ENCODE data around the gene PAMR1.

The PAMR1 gene

DNA sequence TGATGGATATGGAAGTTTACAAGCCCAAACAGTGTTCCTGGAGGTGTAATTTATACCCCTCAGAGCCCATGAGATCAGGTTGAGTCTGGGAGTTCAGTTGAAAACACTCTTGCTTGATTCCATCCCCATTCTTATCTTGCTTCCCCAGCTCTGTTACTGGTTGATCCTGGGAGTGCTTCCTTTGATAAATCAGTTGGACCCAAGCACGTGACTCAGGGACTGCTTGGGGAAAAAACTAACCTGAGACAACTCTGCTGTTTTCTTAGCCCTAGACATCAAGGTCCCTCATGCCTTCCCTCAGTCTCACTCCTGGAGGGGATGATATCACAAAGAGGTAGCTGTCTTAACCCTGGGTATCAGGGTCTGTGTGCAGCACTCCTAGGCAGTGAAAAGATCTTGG is 71.1 kb downstream of the PAMR1 start:
- DNase-seq (ENCODE audit: low read depth) = no peak

DNA sequence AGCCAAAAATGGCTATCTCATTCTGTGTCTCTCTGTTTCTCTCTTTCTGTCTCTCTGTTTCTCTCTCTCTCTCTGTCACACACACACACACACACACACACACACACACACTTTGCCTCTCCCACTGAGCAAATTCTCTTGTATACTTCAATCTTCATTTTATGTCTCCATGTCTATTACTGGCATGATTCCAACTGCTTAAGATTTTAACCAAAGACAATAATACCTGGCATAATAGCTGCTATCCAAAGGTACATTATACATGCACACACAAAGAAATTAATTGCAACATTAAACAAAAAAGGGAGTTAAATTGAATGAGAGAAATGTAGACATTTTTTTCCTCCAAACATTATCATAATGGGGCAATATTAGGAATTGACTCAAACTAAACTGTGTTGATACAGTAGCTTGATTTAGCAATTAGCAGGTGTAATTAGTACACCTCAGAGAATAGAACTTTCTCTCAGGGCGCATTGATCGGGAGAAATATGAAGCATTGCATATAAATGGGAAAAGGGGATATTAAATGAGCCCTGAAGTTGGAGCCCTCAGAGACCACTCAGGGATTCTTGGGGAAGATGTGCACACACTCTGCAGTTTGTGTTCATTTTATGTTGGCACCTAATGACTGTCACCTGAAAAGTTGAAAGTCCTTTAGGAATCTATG is 88.7 kb downstream of the PAMR1 start:
- DNase-seq (ENCODE audit: low read depth) = no peak

DNA sequence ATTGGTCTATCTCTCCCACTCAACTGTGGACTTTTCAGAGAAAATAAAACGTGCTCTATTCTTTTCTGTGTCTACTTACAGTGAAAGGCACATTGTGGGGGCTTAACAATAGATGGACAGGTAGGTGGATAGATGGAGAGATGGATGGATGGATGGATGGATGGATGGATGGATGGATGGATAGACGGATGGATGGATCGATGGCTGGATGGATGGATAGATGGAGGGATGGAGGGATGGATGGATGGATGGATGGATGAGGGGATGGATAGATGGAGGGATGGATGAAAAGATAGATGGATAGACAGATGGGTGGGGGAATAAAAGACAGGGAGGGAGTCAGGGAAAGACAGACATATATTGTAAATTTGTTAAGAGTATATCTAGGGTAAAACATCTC is 91.8 kb downstream of the PAMR1 start:
- DNase-seq (ENCODE audit: low read depth) = no peak

DNA sequence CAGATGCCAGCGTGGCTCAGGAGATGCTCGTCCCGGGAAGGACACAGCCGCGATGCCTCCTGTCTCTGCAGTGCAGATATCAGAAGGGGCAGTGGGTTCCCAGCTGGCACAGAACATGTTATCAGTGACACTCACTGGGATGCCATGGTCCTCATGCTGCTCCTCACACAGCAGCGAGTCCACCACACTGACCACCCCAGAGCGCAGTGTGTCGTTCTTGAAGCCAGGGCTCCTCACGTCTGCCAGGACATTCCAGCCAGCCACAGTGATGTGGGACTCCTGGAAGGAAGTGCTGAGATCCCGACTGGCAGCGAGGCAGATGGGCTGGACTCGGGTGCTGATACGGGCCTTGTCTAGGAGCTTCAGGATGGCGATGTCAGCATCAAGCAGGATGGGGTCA is 93.0 kb downstream of the PAMR1 start:
- no peak for DNase-seq (ENCODE audit: low read depth)

DNA sequence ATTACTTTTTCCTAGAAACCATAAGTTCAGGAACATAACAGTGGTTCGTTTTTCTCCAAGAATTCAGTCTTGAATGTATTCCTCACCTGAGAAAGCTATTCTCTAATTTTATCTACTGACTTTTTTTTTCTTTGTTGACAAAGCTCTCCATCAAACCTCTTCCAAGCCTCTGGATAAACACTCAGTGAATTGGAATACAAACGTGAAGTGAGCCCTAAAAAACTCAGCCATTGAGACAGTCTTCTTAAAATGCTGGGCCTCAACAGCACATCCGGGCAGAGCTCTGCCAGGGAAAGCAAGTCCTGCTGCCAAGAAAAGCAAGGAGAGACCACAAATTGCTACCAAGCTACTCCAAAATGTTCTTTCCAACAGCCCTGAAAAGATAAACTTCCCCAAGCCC is 98.3 kb downstream of the PAMR1 start:
- no peak for DNase-seq (ENCODE audit: low read depth)

DNA sequence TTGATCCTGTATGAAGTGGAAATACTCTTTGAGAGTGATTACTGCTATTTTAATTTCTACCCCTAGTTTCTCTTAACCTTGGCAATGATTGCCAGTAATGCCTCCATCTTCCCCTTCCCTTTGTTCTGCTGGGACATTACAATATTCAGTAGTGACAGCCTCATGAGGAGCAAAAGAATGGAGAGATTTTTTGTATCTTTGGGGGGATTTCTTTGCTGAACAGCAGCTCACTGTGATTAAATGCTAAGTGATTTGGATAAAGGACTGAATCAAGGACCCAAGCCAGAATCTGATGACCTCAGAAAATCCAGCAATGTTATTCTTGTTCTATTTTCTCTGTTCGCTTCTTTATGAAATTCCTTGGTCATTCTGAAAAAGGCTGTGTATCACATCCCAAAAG is 99.1 kb downstream of the PAMR1 start:
- no peak for DNase-seq (ENCODE audit: low read depth)

DNA sequence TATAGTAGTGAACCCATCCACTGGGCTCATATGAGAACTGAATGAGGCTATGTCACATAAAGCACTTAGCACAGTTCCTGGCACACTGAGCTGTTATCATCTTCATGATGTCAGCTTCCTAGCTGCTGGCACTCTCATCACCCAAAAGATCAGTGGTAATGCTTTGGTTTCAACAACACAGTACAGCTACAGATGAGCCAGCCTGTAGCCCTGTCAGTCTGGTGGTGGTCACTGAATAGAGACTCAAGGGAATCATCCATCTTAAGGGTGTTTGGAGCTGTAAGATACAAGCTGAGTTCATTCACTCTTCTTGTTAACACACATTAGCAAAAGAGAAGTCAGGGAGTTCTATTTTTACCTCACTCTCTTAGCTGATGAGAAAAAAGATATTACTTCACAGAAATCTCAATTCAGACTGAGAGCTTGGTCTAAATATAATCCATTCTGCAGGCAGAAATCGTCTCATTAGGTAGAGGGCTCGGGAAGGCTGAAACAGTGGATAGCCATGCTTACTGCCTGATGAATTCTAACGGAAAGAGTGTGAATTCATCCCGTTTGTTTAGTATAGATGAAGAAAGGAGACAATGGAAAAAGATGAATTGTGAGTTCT is 99.7 kb downstream of the PAMR1 start:
- DNase-seq (ENCODE audit: low read depth) = no peak

DNA sequence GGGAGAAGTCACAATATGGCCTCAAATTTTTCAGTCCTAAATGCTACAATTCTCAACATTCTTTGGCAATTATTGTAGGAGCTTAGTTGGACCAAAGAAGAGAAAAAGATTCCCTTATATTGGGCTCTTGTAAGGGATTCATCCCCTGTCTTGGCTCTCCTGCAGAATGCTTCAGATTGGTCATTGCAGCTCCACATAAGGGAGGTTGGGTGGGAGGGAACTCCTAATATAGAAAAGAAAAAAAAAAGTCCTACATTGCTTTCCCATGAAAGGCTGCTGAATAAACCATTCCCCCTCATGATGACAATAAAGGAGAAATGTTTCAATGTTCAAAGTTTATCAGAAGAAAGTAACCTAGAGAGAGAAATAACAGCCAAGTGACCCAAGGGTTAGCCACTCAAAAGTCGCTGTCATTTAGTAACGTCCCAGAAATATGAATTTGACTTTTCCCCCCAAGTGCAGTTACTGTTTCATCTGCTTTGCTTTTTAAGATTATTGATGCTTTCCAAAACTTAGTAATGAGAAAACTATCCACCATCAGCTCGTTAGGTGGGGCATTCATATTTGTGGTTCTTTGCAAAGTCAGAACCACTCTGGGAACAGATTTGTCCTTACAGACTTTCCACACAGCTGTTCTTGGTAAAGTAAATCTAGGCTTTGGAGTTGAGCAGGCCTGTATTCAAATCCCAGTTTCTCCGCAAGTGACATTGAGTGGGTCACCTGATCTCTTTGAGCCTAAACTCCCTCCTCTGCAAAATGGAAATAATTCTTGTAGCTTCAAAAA is 101.1 kb downstream of the PAMR1 start:
- DNase-seq (ENCODE audit: low read depth) = no peak

DNA sequence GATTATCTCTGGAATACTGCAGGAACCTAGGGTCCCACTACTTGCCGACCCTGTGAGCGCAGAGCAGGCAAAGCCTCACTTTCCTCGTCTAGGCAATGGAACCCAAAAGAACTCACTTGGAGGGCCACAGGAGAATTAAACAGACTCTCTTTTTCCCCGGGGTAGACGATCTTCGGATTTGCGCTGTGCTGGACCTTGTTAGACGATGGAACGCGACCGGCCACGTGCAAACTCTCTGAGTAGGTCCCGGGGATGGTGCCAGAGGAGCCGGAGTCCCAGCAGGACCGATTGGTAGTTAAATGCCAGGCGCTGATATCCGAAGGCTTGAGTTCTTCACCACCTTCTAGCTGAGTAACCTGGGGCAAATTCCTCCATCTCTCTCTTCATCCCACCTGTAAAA is 105.0 kb downstream of the PAMR1 start:
- no peak for DNase-seq (ENCODE audit: low read depth)

DNA sequence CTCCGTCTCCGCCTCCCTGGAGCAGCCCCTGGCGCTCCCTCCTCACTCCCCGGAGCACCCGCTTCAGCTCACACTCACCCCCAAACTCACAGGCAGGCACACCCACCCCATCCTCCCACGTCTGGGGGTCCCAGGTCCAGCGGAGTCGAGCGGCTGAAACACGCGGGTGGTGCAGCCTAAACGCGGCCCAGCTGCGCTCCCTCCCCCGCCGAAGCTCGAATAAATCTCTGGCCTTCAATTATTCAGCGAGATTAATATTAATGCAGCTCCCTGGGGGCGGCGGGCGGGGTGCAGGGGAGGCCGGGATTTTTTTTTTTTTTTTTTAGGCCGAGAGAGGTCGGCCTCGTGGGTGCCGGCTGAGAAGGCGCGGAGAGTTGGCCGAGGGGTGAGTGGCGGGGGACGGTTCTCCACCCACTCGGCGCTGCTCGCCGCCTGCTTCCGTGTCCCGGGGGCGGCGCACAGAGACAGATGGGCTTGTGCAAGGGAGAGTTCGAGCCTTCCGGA is 105.5 kb downstream of the PAMR1 start:
- no peak for DNase-seq (ENCODE audit: low read depth)

DNA sequence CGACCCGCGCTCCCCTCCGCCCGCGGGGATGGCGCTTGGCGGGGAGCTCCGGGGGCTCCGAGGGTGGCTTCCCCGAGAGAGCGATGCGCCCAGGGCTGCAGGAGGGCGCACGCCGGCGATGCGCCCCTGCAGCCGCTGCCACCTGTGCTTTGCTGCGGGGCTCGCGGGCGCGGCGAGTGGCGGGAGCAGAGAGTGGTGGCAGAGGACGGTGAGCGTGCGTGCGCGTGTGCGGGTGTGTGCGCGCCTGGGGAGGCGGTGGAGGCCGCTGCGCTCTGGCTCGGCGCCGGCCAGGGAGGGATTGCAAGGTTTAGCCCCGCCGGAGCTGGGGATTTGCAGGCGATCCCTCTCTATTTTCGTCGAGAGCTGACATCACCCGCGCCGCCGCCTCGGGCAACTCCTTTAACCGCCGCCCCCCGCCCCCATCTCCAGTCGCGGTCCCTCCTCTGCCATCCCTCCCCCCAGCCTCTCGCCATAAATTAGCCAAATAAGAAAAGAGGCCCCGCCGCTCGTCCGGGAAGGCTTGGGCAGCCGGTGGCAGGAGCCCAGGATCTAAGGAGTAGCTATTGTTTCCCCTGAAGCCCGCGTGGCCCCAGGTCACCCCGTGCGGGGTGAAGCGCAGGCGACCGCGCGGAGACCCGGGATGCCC is 106.1 kb downstream of the PAMR1 start, which contains the start of gene SLC1A2:
TSS of gene SLC1A2 (minus strand) at position 375 of the 646 bp plus-strand sequence. CDS start 592 bp downstream, outside the sequence.
- no peak for DNase-seq (ENCODE audit: low read depth)

DNA sequence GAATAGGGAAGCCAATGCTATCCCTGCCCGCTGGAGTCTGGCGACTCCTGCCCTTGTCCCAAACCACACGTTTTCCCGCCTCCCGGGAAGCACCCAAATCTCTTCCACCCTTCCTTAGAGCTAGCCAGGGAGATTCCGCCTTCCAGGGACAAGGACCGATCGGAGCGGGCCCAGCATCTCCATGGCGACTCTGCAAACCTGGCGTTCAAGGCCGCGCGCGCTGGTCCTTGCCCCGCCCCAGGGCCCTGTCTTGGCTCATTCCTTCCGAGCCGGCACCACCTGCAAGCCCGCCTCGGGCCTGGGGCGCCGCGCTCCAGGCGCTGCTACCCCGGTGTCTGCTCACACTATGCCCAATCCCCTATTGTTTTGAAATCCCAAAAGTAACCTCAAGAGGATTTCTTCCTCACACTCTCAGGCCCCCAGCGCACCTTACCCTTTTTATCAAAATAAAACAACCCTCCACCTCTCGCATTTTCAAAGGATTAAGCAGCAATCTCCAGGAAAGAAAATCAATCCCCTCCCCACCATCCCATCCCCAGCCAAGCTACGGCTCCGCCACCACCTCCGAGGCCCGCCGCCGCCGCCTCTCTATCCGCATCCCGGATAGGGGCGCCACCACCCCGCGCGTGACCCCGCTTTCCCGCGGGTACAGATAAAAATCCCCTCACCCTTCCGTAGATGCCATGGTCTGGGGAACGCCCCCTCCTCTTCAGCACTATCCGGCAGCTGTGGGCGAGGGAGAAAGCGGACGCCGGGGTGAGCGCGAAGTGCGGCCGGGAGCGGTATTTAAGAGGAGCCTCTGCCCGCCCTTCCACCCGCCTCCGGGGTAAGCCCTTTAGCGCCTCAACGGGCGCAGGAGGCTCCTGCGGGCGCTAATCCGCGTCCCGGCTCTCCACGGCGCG is 106.9 kb downstream of the PAMR1 start:
- no peak for DNase-seq (ENCODE audit: low read depth)

DNA sequence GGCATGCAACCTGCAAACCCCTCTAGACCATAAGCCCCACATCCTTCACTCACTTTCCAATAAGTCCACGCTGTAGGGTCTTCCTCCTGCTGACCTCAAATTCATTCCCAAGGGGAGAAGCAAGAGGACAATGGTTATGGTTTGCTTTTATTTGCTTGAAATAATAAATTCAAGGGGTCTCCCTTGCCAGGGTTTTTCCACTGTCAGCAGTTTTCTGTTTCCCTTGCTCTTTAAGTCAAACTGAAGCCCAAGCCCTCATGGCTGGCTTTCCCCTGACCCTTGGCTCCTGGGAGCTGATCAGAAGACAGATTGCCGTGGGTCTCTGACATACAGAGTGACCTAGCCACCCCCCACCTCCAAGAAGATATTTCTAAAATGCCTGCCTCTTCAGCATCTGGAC is 109.9 kb downstream of the PAMR1 start:
- DNase-seq (ENCODE audit: low read depth) = no peak

DNA sequence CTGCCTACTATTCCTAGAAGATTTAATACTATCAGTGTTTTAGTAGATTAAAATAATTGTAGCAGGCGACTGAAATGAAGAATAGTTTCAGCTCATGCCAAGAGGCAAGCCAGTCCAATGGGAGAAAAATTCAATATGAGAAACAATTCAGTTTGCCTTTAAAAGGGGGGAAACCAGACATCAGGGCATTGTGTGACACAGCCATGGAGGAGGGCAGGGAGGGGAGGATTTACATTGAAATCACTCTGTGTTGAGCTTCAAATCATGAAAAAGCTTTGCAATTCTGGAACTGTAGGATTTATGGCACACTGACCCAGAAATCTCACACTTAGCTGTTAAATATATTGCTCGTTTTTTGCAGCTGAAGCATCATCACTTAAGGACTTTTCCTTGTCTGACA is 110.6 kb downstream of the PAMR1 start:
- no peak for DNase-seq (ENCODE audit: low read depth)

DNA sequence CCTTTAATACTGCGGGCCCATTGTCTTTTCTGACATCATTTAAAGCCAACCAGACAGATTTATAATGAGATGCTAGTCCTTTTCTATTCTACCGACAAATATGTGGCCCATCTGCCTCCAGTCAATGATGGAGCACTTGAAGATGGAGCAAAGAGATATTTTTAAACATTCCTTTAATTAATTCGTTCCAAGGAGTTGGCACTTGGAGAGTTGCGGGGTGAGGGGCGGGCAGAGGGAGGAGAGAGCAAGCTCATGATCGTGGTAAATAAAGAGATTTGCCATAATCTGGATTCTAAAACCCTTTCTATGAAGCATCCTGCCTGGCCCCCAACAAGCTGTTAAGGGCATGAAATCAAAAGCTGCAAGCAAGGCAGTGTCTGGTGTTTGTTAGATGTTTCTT is 111.1 kb downstream of the PAMR1 start:
- DNase-seq (ENCODE audit: low read depth) = no peak

DNA sequence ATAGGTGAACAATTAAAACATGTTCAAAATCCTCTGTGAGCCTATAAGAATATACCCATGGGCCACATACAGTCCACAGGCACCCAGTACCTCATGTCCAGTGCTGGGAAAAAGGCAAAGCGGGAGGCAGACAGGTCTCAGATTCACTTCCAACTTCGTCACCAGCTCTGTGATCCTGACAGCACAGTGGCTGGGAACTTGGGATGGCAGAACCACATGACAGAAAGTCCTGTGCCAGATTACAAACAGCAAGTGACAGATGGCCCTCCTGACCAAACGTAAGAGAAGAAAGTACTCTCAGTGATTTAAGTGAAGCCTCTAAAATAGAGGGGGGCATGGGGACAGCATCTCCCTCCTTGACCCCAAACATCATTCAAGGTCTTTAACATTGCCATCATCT is 111.8 kb downstream of the PAMR1 start:
- no peak for DNase-seq (ENCODE audit: low read depth)

DNA sequence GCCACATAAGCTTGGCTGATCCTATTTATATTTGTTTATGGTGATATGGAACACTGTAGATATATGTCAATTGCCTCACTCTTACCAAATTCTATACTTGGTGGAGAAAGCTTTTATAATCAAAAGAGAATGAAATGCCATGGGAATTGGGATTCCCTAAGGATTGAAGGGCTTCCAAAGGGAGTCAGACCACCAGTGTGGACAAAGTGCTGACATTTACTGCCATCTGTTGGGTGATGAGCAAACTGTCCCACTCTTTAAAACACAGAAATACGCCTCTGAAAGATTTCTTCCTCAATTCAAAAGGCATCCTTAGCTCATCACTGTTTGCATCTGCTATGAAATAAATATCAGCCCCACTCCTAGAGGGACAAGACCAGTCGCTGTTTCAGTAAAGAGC is 113.1 kb downstream of the PAMR1 start:
- no peak for DNase-seq (ENCODE audit: low read depth)

DNA sequence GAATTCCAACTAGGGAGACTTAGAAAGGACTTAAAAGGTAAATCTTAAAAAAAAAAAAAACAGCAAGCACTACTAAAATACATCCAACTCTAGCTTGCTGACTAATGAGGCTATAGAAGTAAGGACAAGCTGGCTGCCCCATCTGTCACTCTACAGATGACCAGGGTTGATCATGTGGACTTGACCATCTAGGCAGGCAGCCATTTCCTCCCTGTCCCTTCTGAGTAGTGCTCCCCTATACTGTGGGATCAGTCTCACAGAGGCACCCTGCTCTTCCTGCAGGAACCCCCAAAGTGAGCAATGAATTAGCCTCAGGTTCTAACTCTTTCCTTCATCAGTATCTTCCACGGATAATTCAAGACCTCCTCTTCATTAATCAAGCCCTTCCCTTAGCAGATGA is 118.4 kb downstream of the PAMR1 start:
- no peak for DNase-seq (ENCODE audit: low read depth)

DNA sequence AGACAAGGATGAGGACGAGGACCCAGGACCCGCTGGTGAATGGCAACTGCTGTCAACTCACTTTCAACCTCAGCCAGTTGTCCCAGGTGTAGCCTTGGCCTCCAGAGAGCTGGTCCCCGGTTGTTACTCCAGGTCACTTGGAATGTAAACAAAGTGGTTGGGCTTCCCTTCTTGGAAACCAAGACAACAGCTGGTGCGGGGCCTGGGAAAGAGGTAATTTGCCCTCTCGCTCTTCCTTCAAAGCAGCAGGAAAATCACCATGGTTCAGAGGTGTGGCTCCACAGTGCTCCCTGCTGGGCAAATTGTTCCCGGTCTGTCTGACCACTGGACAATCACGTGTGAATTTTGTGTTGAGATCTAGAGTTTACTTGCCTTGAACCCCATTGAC is 121.0 kb downstream of the PAMR1 start:
- no peak for DNase-seq (ENCODE audit: low read depth)

DNA sequence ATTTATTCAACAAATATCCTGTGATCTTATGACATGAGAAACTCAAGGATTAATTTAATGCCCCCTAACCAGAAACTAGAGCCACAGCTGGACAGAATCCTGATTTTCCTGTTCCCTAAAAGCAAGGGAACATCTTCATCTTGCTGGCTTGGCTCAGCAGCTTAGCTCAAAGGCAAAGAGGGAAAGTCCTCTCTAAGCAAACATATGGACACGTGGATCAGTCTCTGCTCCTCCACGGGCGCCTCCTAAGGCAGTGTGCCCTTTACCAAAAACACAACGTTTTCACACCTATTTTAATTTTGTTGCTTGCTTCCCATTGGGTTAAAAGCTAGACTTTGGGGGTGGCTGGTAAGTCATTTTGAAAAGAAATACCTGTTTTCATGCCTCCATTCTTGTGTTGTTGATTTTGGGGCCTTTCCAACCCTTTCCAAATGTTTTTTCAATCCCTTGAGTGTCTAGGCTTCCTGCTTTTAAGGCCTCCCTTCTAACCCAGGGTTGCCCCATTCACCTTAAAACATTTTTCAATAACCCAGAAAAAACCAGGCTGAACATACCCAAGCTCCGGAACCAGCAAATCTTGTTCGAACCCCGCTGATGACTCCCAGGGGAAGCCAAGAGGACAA is 121.5 kb downstream of the PAMR1 start:
- DNase-seq (ENCODE audit: low read depth) = no peak

Data from stimulated activated CD8-positive, alpha-beta memory T cell treated with anti-CD3 and anti-CD28 coated beads, Interleukin-12 subunit alpha, Interleukin-12 subunit beta, amount 100 ng/mL, for 1 hour (primary cell).